WTC11 (cell line): ENCODE data around the gene ROBO1. TPM values are rescaled to one million over a fixed set of nuclear protein-coding genes. Genes with fewer than 3 reads are reported as not detected.

Experiments used
- ATAC-seq: fragments of 200-7000 bp; cut with Tn5 transposase; 2 replicates; pipeline ENCODE4 v1.10.0; 2021; ENCODE audit warnings: mild to moderate bottlenecking, moderate library complexity
- CTCF ChIA-PET: fragments of 300-600 bp; sonication (Branson Sonifier 250); formaldehyde crosslinking; loops from one replicate; lab custom pipeline; 2021; ENCODE audit warnings: antibody characterized with exemption; lab: Charles Lee
- POLR2A ChIA-PET: fragments of 350-600 bp; sonication (Branson Sonifier 250); formaldehyde crosslinking; loops from one replicate; lab custom pipeline; 2021; ENCODE audit warnings: antibody characterized with exemption; lab: Charles Lee
- DNase-seq: peaks from one replicate; pipeline ENCODE4 v3.0.0; 2021; ENCODE audit warnings: low spot score
- H3K27ac Mint-ChIP-seq: 2 replicates; pipeline ENCODE4 v1.8.0; 2021; ENCODE audit warnings: mixed read lengths
- H3K27me3 Mint-ChIP-seq: 2 replicates; pipeline ENCODE4 v1.8.0; 2021; ENCODE audit warnings: low read depth, mild to moderate bottlenecking, moderate library complexity, mixed read lengths
- H3K36me3 Mint-ChIP-seq: 2 replicates; pipeline ENCODE4 v1.8.0; 2021; ENCODE audit warnings: mixed read lengths
- H3K4me1 Mint-ChIP-seq: 2 replicates; pipeline ENCODE4 v1.8.0; 2022; ENCODE audit warnings: mixed read lengths
- H3K4me3 Mint-ChIP-seq: 2 replicates; pipeline ENCODE4 v1.8.0; 2021; ENCODE audit warnings: mild to moderate bottlenecking, moderate library complexity, mixed read lengths
- H3K9me3 Mint-ChIP-seq: 2 replicates; pipeline ENCODE4 v1.8.0; 2021; ENCODE audit warnings: mixed read lengths
- E2F4 ChIP-seq: sonication (generic); formaldehyde crosslinking; IDR thresholded peaks from 2 replicates; pipeline ENCODE4 v1.8.1; 2022; ENCODE audit warnings: low read depth, mild to moderate bottlenecking, moderate library complexity, missing genetic modification reagents, borderline replicate concordance
- ELF4 ChIP-seq: sonication (generic); formaldehyde crosslinking; IDR thresholded peaks from 2 replicates; pipeline ENCODE4 v1.8.1; 2022; ENCODE audit warnings: low read depth, mild to moderate bottlenecking, moderate library complexity, missing genetic modification reagents
- ERG ChIP-seq: fragments of 250-450 bp; sonication (Bioruptor Pico); IDR thresholded peaks from 2 replicates; pipeline ENCODE4 v1.8.0; 2021; ENCODE audit warnings: mild to moderate bottlenecking
- ESRRA ChIP-seq: sonication (generic); formaldehyde crosslinking; IDR thresholded peaks from 2 replicates; pipeline ENCODE4 v1.8.1; 2022; ENCODE audit warnings: mild to moderate bottlenecking, missing genetic modification reagents, borderline replicate concordance
- GRHL2 ChIP-seq: fragments of 250-450 bp; sonication (Bioruptor Pico); IDR thresholded peaks from 2 replicates; pipeline ENCODE4 v1.8.0; 2022; ENCODE audit warnings: mild to moderate bottlenecking, moderate library complexity; ENCODE audit not compliant: insufficient replicate concordance, severe bottlenecking
- GTF2I ChIP-seq: fragments of 250-450 bp; sonication (Bioruptor Pico); conservative IDR thresholded peaks from 2 replicates; pipeline ENCODE4 v1.4.0; 2021; ENCODE audit warnings: mild to moderate bottlenecking
- JUN ChIP-seq: sonication (generic); formaldehyde crosslinking; IDR thresholded peaks from 2 replicates; pipeline ENCODE4 v1.8.0; 2023; ENCODE audit warnings: mild to moderate bottlenecking, missing genetic modification reagents
- KAT7 ChIP-seq: sonication (generic); formaldehyde crosslinking; IDR thresholded peaks from 2 replicates; pipeline ENCODE4 v1.8.1; 2023; ENCODE audit warnings: missing genetic modification reagents, mild to moderate bottlenecking, borderline replicate concordance
- MAX ChIP-seq: sonication (generic); formaldehyde crosslinking; IDR thresholded peaks from 2 replicates; pipeline ENCODE4 v1.8.0; 2022; ENCODE audit warnings: mild to moderate bottlenecking, missing genetic modification reagents
- MLX ChIP-seq: sonication (generic); formaldehyde crosslinking; IDR thresholded peaks from 2 replicates; pipeline ENCODE4 v1.8.1; 2023; ENCODE audit warnings: mild to moderate bottlenecking, missing genetic modification reagents, moderate library complexity
- MXD4 ChIP-seq: fragments of 250-450 bp; sonication (Bioruptor Pico); IDR thresholded peaks from 2 replicates; pipeline ENCODE4 v1.8.0; 2021; ENCODE audit warnings: mild to moderate bottlenecking, moderate library complexity, borderline replicate concordance
- NFATC4 ChIP-seq: fragments of 250-450 bp; sonication (Bioruptor Pico); IDR thresholded peaks from 2 replicates; pipeline ENCODE4 v1.9.0; 2021; ENCODE audit warnings: mild to moderate bottlenecking
- NFYB ChIP-seq: sonication (generic); formaldehyde crosslinking; conservative IDR thresholded peaks from 2 replicates; pipeline ENCODE4 v1.8.0; 2022; ENCODE audit warnings: low read depth, missing genetic modification reagents
- OVOL2 ChIP-seq: fragments of 250-450 bp; sonication (Bioruptor Pico); IDR thresholded peaks from 2 replicates; pipeline ENCODE4 v1.9.0; 2021; ENCODE audit warnings: mild to moderate bottlenecking, borderline replicate concordance
- PREB ChIP-seq: sonication (generic); formaldehyde crosslinking; IDR thresholded peaks from 2 replicates; pipeline ENCODE4 v1.8.1; 2022; ENCODE audit warnings: mild to moderate bottlenecking, missing genetic modification reagents, moderate library complexity, borderline replicate concordance
- USF1 ChIP-seq: sonication (generic); formaldehyde crosslinking; IDR thresholded peaks from 2 replicates; pipeline ENCODE4 v1.8.0; 2022; ENCODE audit warnings: mild to moderate bottlenecking, missing genetic modification reagents
- ZNF121 ChIP-seq: sonication (generic); formaldehyde crosslinking; IDR thresholded peaks from 2 replicates; pipeline ENCODE4 v1.8.0; 2023; ENCODE audit warnings: missing genetic modification reagents
- ZNF281 ChIP-seq: sonication (generic); formaldehyde crosslinking; IDR thresholded peaks from 2 replicates; pipeline ENCODE4 v1.8.0; 2023; ENCODE audit warnings: mild to moderate bottlenecking, missing genetic modification reagents
- ZNF317 ChIP-seq: sonication (generic); formaldehyde crosslinking; IDR thresholded peaks from 2 replicates; pipeline ENCODE4 v1.8.1; 2023; ENCODE audit warnings: low read depth, mild to moderate bottlenecking, moderate library complexity, missing genetic modification reagents, borderline replicate concordance
- ZNF532 ChIP-seq: fragments of 250-450 bp; sonication (Bioruptor Pico); IDR thresholded peaks from 2 replicates; pipeline ENCODE4 v1.9.0; 2021; ENCODE audit warnings: mild to moderate bottlenecking, borderline replicate concordance
- ZNF671 ChIP-seq: fragments of 250-450 bp; sonication (Bioruptor Pico); IDR thresholded peaks from 2 replicates; pipeline ENCODE4 v1.8.0; 2021; ENCODE audit warnings: mild to moderate bottlenecking
- total RNA-seq: library from RNA; stranded (reverse); gene quantifications from 3 replicates; pipeline ENCODE4 v1.2.3, GENCODE V29; 2021

ROBO1 gene
- total RNA-seq, 1 experiment from 2014 or later = 90.9 TPM

GRCh38 chr3:79368403-79368802 is 399.4 kb downstream of the ROBO1 start (continued):
- TF ChIP-seq E2F4 (no peak), KAT7 (CRISPR knock-in tag) (no peak)

GRCh38 chr3:79367803-79368202 is 400.0 kb downstream of the ROBO1 start:
- H3K9me3 Mint-ChIP-seq = peaks cover 21% of the 10 kb centered on the region
- peak overlapping the region; percentile 19; the same call in 1 of the 2 replicates for H3K27ac Mint-ChIP-seq
- peaks cover 23% of the 10 kb centered on the region for H3K4me1 Mint-ChIP-seq
- POLR2A ChIA-PET = no interaction called here
- no peak for DNase-seq
- ATAC-seq = no peak
- CTCF ChIA-PET = interaction anchor here (1.1 to 1.8 kb wide), 2 partner anchors 282 kb away, joined by 3 to 15 read pairs; no protein-coding TSS in a partner anchor
- H3K36me3 Mint-ChIP-seq = peaks cover 17% of the 10 kb centered on the region
- no peak overlapping the region for H3K4me3 Mint-ChIP-seq
- TF ChIP-seq ZNF532 (CRISPR knock-in tag) (no peak), JUN (no peak), MXD4 (CRISPR knock-in tag) (no peak), ZNF671 (CRISPR knock-in tag) (no peak), NFATC4 (CRISPR knock-in tag) (no peak), NFYB (CRISPR knock-in tag) (no peak), GRHL2 (CRISPR knock-in tag) (no peak), ELF4 (CRISPR knock-in tag) (no peak), ZNF317 (CRISPR knock-in tag) (no peak), ESRRA (CRISPR knock-in tag) (no peak), ZNF121 (CRISPR knock-in tag) (no peak), PREB (no peak), ZNF281 (CRISPR knock-in tag) (no peak), ERG (CRISPR knock-in tag) (no peak), MLX (CRISPR knock-in tag) (no peak), USF1 (CRISPR knock-in tag) (no peak), MAX (CRISPR knock-in tag) (no peak), GTF2I (no peak), OVOL2 (CRISPR knock-in tag) (no peak)
- H3K27me3 Mint-ChIP-seq = no peaks in the 10 kb centered on the region
